ENCODE results near the gene SGSM2.

Gene SGSM2

GRCh38 chr17:2366747-2367494 lies 29.6 kb downstream of the SGSM2 start:
- no peak for DNase-seq (ENCODE audit: low read depth, low spot score)

GRCh38 chr17:2368359-2368758 lies 31.1 kb downstream of the SGSM2 start:
- DNase-seq (ENCODE audit: low read depth, low spot score) = no peak

- no peak for DNase-seq (ENCODE audit: low read depth, low spot score)
Observed at GRCh38 chr17:2369039-2369438, 31.7 kb downstream of the SGSM2 start.

- no peak for DNase-seq (ENCODE audit: low read depth, low spot score)
Observed at GRCh38 chr17:2369551-2370210, 32.4 kb downstream of the SGSM2 start.

GRCh38 chr17:2370211-2370589 lies 32.9 kb downstream of the SGSM2 start:
- DNase-seq (ENCODE audit: low read depth, low spot score) = no peak

GRCh38 chr17:2371183-2372130 lies 34.2 kb downstream of the SGSM2 start:
- no peak for DNase-seq (ENCODE audit: low read depth, low spot score)

- DNase-seq (ENCODE audit: low read depth, low spot score) = no peak
Observed at GRCh38 chr17:2372180-2372579, 34.9 kb downstream of the SGSM2 start.

- DNase-seq (ENCODE audit: low read depth, low spot score) = no peak
Observed at GRCh38 chr17:2372681-2373080, 35.4 kb downstream of the SGSM2 start.

- DNase-seq (ENCODE audit: low read depth, low spot score) = no peak
Observed at GRCh38 chr17:2373179-2373578, 35.9 kb downstream of the SGSM2 start.

GRCh38 chr17:2374549-2375285 lies 37.4 kb downstream of the SGSM2 start:
- DNase-seq (ENCODE audit: low read depth, low spot score) = no peak

- DNase-seq (ENCODE audit: low read depth, low spot score) = no peak
Observed at GRCh38 chr17:2375406-2375805, 38.1 kb downstream of the SGSM2 start.

GRCh38 chr17:2376107-2376506 lies 38.8 kb downstream of the SGSM2 start:
- DNase-seq (ENCODE audit: low read depth, low spot score) = no peak

- no peak for DNase-seq (ENCODE audit: low read depth, low spot score)
Observed at GRCh38 chr17:2377659-2378058, 40.4 kb downstream of the SGSM2 start.

- DNase-seq (ENCODE audit: low read depth, low spot score) = no peak
Observed at GRCh38 chr17:2378905-2379304, 41.6 kb downstream of the SGSM2 start.

- no peak for DNase-seq (ENCODE audit: low read depth, low spot score)
Observed at GRCh38 chr17:2379489-2380225, 42.4 kb downstream of the SGSM2 start.

- no peak for DNase-seq (ENCODE audit: low read depth, low spot score)
Observed at GRCh38 chr17:2380226-2380922, 43.1 kb downstream of the SGSM2 start.

GRCh38 chr17:2380950-2381649 lies 43.8 kb downstream of the SGSM2 start:
- DNase-seq (ENCODE audit: low read depth, low spot score) = no peak

- no peak for DNase-seq (ENCODE audit: low read depth, low spot score)
Observed at GRCh38 chr17:2383628-2384167, 46.4 kb downstream of the SGSM2 start.

GRCh38 chr17:2384439-2385127 lies 47.3 kb downstream of the SGSM2 start:
- no peak for DNase-seq (ENCODE audit: low read depth, low spot score)

Data from smooth muscle cell of the brain vasculature (primary cell).